PC-9 (cell line): ENCODE data around the gene NTNG1.

Source experiments
- EZH2 ChIP-seq: fragments of 200-600 bp; sonication (generic); IDR thresholded peaks from 2 replicates; pipeline ENCODE4 v1.8.0; 2017; ENCODE audit warnings: antibody characterized with exemption, low read depth
- TF ChIP-seq, protein P1 (sequence below): fragments of 200-600 bp; sonication (generic); conservative IDR thresholded peaks from 2 replicates; pipeline ENCODE4 v1.6.1; 2017; ENCODE audit warnings: mixed run types, antibody characterized with exemption, mild to moderate bottlenecking, moderate library complexity

DNA sequence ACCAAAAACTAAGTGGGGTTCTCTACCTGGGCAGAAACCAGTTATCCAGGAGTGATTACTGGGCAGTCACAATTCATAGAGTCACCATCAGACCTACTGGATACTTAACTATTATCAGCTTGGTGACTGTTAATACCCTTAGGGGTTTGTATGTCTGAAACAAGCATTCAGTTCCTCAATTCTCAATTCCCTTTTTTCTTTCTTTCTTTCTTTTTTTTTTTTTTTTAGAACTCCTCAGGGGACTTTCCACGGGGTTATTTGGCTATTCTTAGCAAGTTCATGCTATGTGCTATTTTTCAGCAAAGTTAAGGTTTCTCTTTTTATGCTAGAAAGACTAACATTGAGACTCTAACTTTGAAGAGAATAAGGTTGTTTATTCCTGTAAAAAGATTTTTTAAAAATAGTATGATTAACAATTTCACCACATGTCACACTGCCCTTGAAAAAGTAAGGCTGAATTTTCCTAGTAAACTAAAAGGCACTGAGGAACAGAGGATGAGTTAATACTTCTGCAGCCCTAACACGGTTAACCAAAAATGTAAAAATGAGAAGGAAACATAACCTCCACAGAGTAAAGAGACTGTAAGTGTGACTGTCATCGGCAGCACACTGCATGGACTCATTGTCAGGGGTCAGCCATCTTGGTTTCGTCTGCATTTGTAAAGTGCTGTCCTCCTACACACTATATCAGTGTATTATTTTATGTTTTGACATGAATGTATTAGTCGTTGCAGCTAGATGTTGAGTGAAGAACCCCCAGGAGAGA lies 310.2 kb downstream of the NTNG1 start:
- no peak for TF ChIP-seq EZH2
- TF ChIP-seq, protein P1, sequence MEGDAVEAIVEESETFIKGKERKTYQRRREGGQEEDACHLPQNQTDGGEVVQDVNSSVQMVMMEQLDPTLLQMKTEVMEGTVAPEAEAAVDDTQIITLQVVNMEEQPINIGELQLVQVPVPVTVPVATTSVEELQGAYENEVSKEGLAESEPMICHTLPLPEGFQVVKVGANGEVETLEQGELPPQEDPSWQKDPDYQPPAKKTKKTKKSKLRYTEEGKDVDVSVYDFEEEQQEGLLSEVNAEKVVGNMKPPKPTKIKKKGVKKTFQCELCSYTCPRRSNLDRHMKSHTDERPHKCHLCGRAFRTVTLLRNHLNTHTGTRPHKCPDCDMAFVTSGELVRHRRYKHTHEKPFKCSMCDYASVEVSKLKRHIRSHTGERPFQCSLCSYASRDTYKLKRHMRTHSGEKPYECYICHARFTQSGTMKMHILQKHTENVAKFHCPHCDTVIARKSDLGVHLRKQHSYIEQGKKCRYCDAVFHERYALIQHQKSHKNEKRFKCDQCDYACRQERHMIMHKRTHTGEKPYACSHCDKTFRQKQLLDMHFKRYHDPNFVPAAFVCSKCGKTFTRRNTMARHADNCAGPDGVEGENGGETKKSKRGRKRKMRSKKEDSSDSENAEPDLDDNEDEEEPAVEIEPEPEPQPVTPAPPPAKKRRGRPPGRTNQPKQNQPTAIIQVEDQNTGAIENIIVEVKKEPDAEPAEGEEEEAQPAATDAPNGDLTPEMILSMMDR, result no peak
